ENCODE data around the gene PRKCA.

Gene PRKCA

DNA sequence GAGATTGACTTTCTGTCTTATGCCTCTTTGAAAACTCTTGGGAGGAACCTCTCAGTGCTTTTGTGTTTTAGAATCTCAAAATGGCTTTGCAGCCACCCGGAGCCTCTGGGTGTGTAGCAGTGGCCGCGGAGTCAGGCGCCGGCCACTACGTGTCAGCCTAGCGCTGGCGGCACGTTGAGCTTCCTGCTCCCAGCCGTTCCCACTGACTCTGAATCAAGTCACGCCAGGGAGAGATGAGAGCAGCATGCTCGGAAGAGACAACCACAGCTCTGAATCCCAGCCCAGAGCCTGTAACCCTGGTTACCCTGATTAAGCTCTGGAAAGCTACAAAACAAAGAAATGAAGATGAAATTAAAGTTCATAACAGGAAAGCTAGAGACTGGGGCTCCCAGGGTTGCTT lies 435.1 kb downstream of the PRKCA start:
- DNase-seq (ENCODE audit: low read depth in 3 of 3), result no peak

DNA sequence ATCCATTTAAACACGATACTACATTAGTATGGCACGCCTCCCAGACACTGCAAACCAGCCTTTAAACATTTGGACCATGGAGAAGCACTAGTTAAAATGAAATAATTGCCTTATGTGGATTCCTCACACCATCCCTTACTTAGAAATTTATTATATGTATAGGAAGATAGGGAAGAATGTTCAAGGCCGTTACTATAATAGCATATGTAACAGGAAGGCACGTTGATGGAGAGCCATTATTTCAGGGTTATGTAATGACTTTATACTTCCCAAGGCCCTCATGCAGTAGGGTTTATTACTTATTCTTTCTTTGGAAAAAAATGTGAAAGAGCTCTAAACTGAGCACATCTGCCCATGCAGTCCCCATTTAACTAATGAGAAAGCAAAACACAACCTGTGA lies 435.9 kb downstream of the PRKCA start:
- DNase-seq (ENCODE audit: low read depth in 3 of 3), result no peak

DNA sequence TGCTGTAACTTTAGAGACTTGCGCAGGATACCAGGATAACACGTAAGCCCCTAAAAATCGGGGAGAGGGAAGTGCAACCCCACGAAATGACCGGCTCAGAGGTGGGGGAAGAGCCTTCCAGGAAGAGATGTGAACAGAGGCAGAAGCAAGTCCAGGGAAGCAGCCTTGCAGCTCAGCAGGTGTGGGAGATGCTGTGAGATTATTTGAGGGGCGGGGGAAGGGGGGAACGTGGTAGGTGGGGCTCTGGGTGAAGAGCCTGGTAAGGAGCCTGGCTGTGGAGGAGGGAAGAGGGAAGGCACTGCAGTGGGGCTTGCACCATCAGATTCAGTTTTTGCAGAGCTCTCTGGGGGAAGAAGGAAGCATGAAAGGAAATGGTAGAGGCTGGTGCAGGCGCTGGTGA lies 437.1 kb downstream of the PRKCA start:
- DNase-seq (ENCODE audit: low read depth in 3 of 3), result no peak

DNA sequence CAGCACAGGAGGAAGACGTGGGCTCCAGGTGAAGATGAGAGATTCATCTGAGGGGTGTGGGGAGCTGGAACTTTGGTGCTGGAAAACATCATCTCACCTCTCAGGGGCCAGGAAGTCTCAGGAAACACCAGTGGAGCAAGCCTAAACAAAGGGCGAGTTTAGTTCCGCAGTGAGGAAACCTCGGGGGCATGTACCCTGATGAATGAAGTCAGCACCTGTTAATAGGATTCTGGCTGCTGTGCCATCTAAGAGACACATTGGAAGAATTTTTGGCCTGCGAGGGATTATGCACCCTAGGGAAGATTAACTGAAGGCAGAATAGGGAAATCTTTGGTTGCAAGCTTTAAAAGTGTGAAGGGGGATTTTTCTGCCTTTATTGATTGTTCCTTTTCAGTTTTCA lies 437.8 kb downstream of the PRKCA start:
- DNase-seq (ENCODE audit: low read depth in 3 of 3), result no peak

DNA sequence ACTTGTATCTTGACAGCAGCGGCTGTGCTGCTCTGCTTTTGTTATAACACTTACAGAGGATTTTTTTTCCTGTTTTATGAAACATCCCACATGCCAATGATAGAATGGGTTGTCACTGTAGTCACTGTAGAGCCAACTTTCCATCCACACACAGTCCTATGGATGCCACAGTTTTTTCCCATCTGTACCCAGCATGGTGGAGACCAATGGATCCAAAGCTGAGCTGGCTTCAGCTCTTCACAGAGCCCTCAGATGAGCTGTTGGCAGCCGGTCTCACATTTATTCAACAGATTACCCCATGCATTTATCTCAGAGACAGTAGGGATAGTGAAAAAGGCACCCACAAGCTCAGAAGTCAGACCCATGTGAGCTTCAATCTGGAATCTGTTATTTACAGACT lies 441.1 kb downstream of the PRKCA start:
- no peak for DNase-seq (ENCODE audit: low read depth in 3 of 3)

DNA sequence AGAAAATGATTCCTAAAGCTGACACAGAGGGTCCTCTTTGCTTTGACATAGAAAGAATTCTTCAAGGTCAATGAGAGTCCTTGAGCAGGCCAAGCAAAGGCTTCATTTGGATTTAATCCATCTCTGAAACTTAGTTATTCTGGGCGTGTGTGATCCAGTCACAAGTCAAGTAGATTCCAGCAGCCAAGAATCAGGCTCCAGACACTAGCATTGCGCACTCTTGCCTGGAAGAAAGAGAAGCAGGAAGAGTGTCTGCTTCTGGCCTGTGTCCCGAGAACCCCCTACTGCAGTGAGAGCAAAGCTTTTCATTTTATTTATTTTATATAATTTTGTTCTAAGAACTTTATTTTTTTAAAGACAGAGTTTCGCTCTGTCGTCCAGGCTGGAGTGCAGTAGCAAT lies 444.3 kb downstream of the PRKCA start:
- no peak for DNase-seq (ENCODE audit: low read depth in 3 of 3)

DNA sequence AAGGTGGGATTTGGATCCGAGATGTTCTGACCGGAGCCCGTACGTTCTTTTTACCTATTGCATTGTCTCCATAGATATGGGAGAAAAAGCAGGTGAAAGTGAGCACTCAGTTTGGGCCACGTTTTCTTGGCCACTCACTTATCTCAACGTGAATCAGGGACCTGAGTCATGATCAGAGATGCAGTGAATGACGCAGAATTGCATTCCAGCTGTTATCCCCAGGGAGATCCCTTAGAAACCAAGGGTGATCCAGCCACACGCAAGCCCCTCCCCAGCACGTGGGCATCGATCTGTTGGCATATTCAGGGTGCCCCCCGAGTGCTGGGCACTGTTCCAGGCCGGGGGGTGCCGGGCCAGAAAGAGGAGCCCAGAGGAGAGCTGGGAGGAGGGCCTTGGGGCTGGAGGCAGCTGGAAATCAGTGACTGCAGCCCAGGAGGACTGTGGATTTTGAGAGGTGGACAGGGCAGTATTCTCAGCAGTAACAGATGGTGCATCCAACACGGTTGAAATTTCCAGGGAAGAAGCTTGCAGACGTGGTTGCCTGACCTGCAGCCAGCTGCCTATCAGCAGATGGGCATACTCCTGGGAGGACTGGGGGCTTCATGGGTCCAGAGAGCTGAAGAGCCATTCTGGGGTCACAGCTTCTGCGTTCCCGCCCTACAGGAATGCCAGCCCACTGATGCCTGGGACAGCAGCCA lies 445.3 kb downstream of the PRKCA start:
- DNase-seq (ENCODE audit: low read depth in 3 of 3), result no peak

DNA sequence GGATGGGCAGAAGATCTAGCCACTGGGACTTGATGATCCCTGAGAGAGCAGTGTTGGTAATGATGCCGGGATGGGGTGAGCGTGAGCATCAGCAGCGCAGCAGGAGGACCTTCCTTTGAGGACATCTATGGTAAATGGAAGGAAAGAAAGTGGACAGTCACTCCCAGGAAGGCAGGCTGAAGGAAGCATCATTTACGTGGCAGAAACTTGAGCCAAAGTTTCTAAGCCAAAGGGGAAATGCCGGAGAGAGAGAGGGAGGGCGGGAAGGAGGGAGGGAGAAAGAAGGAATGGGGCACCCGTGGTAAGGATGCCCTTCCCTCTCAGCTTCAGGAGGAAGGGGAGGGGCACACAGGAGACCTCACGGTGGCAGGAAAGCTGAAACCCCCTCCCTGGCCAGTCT lies 446.2 kb downstream of the PRKCA start:
- no peak for DNase-seq (ENCODE audit: low read depth in 3 of 3)

DNA sequence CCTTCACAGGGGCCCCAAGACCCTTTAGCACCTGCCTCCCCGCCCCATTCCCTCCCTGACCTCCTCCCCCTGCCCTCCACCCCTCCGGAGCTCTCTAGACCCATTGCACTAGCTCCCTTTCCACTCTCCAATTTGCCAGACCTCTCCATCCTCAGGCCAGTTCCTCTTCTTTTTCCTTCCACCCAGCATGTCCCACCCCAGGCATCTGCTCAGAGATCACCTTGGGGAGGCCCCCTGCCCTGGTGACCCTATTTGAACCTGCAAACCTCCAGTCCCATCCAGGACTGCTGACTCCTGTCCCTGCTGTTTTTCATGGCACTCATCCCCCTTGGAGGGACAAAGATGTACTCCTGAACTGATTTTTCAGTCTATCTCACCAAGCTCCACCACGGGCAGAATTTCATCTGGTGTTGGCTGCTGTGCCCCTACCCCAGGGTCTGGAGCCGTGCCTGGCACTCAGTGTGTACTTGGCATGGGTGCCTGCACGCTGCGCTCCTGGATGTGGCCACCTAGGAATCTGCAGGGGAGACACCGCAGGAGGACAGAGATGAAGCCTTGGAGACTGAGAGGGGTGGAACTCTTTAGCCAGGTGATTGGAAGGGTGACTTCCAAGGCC lies 446.9 kb downstream of the PRKCA start:
- no peak for DNase-seq (ENCODE audit: low read depth in 3 of 3)

DNA sequence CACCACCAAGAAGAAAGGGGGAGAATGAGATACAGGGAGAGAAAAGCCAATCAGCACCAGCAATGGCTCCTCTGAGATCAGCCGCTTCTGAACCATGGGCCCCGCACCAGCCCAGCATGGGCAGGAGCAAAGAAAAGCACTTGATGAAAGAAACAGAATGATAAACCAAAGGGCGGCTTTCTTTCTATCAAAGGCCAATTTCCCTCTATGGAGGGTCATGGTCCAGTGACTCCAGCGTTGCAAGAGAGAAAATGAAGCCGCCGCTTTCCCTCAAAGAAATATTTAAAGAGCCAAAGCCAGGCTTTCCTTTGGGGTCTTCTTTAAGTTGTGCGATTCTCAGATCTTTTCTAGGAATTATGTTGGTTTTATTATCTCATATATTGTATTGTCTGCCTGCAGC lies 447.7 kb downstream of the PRKCA start:
- no peak for DNase-seq (ENCODE audit: low read depth in 3 of 3)

DNA sequence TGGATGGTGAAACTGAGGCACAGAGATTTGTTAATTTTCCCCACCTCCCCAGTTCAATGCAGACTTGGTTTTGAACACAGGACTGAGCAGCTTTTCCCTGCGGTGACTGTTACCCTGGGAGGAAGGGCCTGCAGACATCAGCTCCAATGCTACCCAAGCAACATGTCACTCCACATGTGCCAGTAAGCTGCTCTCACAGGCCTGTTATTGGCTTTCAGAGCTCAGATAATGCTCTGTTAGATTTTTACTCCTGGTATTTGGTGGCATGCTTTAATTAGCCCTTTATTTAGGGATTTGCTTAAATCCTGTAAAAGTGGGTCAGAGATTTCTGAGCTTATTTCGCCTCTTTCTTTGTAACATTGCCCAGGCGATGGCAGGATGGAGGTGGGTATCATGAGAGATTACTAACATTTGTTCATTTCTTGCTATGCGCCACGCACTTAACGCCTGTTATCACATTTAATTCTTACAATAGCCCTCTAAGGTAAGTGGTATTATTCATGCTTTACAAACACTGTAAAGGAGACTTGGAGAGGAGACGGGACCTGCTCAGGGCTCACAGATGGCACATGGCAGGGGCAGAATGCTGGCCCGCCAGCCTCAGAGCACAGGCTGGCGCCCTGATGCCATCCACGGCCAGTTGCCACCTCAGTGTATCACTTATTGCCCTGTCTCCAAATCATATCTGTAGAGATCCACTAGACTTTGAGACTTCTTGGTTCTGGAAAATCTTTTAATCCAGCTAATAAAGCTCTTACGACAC lies 448.5 kb downstream of the PRKCA start:
- no peak for DNase-seq (ENCODE audit: low read depth in 3 of 3)

DNA sequence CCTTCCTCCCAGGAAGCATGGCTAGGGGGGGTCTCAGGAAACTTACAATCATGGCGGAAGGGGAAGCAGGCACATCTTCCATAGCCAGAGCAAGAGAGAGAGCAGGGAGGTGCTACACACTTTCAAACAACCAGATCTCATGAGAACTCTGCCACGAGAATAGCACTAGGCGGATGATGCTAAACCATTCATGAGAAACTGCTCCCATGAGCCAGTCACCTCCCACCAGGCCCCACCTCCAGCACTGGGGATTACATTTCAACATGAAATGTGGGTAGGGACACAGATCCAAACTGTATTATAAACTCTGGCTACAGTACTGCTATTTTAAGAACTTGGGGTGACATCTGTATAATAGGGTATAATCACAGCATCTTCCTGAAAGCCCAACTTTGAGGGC lies 449.4 kb downstream of the PRKCA start:
- no peak for DNase-seq (ENCODE audit: low read depth in 3 of 3)

DNA sequence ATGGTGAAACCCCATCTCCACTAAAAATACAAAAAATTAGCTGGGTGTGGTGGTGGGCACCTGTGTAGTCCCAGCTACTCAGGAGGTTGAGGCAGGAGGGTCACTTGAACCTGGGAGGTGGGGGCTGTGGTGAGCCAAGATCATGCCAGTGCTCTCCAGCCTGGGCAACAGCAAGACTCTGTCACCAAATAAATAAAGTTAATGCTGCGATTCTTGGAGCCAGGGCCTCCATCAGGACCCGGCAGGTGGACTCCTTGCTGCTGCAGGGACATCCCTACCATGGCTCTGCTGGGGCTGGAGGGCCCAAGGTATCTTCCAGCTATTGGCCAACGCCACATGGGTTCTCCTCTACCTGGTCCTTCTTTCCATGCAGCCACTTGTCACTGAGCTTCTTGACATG lies 450.0 kb downstream of the PRKCA start:
- DNase-seq (ENCODE audit: low read depth in 3 of 3), result no peak

DNA sequence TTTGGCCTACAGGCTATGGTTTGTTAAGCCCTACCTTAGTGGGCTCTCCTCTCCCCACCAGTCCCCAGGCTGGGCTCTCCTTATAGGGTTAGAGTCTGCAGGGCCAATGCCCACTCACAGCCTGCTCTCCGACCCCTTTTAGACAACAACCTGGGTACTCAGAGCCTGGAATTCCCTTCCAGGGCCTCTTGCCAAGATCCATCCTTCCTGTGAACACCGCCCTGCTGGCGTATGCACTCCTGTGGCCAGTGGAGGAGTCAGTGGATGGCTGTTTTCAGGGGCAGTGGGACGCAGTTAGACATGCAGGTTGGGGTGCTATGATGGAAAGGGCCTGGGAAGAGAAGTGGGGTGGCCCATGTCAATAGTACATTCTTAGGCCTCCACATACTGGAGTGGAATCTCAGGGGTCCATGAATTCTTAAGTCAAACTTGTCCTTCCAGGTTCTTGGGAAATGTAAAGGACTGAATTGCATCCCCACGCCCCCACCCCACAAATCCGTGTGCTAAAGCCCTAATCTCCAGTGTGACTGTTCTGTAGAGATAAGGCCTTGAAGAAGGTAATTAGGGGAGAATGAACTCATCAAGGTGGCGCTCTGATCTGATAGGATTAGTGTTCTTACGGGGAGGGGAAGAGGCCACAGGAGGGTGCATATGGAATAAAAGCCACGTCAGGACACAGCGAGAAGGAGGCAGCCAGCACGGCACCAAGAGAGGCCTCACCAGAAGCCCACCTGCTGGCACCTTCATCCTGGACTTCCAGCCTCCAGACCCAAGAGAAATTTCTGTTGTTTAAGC lies 450.9 kb downstream of the PRKCA start:
- DNase-seq (ENCODE audit: low read depth in 3 of 3), result no peak

DNA sequence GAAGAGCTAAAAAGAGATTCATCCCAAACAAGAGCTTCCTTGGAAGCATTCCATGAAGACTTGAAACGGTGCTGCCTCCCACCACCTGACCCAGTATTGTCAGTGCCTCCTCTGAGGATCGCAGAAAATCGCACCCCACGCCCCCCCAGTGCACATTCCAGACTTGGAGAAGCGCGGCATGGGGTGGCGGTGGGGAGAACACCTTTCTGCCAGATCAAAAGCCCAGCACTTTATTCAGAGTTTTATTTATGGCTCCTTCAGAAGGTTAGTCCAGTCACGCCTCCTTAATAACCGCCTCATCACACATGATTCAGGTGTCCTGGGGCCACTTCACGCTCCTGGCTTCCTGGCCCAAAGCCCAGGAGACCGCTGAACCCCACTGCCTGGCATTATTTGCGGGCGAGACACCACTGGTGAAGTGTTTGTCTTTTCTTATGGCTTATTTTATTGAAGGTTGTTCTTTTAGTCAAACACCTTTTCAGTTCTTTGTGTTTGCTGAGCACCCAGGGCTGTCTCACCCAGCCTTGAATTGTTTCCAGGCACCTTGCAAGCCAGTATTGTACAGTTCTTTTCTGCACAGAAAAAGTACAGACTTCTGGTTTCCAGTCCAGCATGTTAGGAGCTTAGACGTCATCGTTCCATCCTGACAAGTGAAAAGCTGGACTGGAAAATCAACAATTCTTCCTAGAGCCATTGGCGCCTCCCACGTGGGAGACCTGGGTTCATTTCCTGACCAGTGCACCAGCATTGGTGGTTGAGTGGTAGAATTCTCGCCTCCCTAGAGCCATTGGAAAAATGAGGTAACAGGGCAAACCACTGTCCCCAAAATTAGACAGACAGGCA lies 452.9 kb downstream of the PRKCA start:
- no peak for DNase-seq (ENCODE audit: low read depth in 3 of 3)

DNA sequence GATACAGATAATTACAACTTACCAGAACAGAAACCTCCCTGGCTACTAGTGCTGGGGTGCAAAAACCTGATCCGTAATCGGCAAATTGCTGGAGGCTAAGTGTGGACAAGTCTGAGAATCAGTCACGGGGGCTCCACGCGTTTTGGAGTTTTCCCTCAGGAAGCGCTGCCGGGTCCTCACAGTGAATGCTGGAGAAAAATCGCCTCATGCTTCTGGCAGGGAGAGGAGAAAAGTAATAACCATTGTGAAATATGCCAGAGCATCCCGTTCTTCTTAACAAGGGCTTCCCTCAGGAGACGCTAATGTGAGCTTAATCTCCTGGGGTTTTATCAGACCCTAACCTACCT lies 453.5 kb downstream of the PRKCA start:
- no peak for DNase-seq (ENCODE audit: low read depth in 3 of 3)

DNA sequence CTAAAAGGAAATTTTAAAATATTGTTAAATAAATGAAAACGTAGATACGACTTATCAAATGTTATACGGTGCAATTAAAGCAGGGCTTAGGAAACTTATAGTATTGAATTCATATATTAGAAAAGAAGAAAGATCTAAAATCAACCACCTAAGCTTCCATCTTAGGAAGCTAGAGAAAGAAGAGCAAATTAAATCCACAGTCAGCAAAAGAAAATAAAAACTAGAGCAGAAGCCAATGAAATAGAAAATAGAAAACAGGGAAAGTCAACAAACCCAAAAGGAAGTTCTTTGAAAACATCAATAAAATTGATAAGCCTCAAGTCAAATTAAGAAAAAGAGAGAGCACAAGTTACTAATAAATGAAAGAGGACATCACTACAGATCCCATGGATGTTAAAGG lies 457.9 kb downstream of the PRKCA start:
- no peak for DNase-seq (ENCODE audit: low read depth in 3 of 3)

DNA sequence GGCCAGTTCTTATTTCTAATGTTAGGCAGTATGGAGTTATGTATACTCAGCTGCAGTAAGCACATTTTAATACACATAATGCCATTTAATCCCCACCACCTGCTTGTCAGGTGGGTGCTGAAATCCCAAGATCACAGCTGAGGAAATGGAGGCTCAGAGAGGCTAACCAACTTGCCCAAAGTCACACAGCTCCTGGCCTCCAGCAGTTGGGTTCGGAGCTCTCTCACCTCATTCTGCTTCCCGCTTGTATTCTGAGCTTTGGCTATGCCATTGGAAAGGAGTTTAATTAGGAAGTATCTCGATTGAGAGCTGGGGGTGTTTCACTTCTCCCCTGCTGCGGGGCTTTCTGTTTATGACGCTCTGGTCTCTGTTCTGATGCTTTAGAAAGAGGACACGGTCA lies 459.9 kb downstream of the PRKCA start:
- no peak for DNase-seq (ENCODE audit: low read depth in 3 of 3)

DNA sequence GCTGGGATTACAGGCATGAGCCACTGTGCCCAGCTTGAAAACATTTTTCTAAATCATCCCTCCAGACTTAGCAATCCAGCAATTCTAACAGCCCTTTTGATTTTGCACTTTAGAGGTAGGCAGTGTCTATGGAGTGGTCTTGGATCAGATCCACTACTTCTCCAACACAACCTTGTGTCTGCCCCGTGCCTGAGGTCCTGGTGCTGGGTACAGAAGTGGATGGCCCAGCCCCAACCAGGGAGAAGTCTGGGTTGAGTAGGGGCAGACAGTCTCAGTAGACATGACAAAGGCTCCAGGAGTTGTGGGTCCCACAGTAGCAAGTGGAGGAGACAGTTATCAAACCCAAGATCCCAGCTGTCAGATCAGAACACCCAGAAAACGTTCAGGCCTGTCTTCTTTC lies 460.6 kb downstream of the PRKCA start:
- no peak for DNase-seq (ENCODE audit: low read depth in 3 of 3)

DNA sequence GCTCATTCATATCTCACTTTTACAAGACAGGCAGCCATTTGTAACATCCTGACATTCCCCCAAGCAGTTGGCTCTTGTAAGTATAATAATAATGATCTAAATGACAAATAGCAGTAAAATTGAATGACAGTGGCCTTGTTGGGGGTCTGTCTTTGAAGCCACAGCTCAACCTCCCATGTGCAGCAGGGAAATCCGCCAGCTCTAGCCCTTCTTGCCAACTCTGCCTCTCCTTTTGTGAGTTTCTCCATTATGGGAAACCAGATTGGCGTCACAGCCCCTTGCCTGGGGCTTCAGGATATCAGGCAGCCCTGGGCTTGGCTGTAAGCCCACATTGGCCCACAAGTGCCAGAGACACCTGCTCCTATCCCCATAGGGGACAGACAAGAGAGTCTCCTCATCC lies 462.1 kb downstream of the PRKCA start:
- DNase-seq (ENCODE audit: low read depth in 3 of 3), result no peak

DNA sequence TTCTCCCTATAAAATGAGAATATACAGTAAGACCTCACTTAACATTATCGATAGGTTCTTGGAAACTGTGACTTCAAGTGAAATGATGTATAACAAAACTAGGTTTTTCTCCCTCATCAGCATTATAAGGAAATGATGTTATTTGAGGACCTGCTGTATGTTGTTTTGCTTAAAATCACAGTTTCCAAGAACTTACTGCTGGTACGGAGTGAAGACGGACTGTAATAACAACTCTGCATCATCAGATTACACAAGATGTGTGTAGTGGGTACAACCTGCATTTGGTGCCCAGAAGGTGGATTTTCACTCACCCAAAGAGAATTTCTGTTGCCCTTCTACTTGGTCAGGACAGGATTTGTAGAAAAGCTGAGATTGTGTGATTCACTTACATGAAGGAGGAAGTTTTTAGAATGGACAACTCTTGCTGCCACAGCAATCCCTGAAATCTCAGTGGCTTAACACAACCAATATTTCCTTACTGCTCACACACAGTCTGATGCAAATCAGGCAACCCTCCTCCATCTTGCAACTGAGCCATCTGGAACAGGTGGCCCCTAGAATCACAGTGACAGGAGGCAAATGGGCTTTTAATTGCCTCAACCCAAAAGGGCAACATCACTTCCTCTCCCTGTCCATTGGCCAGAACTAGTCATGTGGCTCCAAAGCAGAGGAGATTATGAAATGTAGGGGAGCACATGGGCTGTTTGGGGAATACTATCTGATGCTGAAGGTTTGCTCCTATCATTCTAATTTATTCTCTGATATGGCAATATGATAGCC lies 464.9 kb downstream of the PRKCA start:
- DNase-seq (ENCODE audit: low read depth in 3 of 3), result no peak

Measured in stimulated activated CD4-positive, alpha-beta T cell treated with anti-CD3 and anti-CD28 coated beads, TNF-alpha, amount 100 ng/mL, for 48 hours (primary cell).